GM21529 (cell line): ENCODE data around the gene GRK3.
A peak's percentile ranks its signal among the peaks of the same experiment; 100 is the strongest.
"Not testable (repeated sequence)": the region's sequence is repeated elsewhere in the genome, so short reads cannot be mapped to it uniquely, and the experiment has no call there.

ENCODE experiments used
- ATAC-seq: cut with Tn5 transposase; IDR thresholded peaks from one replicate; pipeline ENCODE4 v1.9.1; 2021; ENCODE audit not compliant: unreplicated experiment

The GRK3 gene

DNA sequence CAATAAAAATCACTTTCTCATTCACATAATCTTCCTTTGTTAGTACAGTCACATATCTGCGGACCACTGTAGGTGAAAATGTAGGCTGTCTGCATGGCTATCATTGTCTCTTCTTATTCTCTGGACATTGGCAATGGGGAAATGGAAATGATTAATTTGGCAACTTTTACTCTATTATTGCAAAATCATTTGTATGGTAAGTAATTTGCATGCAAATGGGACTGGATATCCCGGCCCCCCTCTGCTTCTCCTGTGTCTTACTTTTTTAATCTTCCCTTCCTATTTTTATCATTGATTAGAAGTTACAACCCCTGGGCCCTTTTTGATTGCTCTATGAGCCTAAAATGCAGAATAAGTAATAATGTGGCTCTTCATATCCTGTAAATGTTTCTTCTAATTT lies 6.0 kb downstream of the GRK3 start:
- ATAC-seq = no peak

DNA sequence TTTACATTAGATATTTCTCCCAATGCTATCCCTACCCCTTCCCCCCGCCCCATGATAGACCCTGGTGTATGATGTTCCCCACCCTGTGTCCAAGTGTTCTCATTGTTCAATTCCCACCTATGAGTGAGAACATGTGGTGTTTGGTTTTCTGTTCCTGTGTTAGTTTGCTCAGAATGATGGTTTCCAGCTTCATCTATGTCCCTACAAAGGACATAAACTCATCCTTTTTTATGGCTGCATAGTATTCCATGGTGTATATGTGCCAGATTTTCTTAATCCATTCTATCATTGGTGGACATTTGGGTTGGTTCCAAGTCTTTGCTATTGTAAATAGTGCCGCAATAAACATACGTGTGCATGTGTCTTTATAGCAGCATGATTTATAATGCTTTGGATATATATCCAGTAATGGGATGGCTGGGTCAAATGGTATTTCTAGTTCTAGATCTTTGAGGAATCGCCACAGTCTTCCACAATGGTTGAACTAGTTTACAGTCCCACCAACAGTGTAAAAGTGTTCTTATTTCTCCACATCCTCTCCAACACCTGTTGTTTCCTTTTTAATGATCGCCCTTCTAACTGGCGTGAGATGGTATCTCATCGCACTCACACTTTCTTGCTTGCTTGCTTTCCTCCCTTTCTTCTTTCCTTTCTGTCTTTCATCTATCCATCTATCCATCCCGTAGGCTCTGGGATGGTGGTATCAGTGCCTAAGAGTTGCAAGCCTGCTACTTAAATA lies 7.7 kb downstream of the GRK3 start:
- ATAC-seq = not testable (repeated sequence)

DNA sequence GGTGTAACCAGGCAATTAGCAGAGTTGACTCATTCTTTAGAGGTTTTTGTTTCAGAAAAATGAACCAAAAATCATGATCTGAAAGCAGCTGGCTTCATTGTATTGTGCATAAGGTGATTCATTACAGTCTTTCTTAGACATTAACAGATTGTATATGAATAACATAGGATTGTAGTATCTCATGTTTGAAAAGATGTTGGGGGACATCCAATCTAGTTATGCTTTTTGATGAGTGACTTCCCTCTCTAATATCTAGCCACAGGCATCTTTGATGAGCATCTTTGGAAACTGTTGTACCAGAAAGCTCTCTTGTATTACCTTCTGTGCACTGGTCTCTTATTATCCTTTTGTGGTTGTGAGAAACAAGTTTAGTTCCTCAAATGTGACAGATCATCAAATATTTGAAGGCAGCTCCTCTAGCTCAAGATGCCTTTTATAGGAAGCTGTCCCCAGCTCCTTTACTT lies 8.3 kb downstream of the GRK3 start:
- peak; percentile 54 for ATAC-seq

DNA sequence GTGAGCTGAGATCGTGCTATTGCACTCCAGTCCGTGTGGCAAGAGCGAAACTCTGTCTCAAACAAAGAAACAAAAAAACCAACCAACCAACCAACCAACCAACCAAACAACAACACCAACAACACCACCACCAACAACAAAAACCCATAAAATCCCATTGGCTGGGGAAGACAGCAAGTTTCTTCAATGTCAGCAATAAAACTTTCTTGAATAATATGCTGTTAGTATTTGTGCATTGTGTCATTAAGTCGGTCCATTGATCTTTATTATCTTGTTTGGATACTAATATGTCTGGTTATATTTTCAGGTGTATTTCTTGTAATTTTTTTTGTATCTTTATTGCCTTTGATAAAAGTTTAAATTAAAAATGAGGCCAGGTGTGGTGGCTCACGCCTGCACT lies 9.4 kb downstream of the GRK3 start:
- ATAC-seq = no peak

DNA sequence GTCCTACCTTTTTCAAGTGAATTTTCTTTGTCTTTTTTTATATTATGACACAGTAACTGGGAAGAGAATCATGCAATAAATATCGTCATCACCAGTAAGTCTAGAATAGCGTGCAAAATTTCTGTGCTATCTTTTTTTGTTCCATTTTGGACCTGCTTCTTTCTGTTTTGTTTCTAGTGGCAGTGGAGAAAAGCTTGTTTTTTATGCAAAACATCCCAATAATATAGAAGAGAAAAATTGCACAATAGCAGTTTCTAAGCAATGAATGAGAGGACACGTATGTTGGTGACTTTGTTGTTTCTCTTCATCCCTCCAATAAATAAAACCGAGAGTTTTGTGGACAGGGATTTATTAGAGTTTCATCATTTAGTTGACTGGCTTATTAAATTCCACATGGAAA lies 10.3 kb downstream of the GRK3 start:
- ATAC-seq = no peak

DNA sequence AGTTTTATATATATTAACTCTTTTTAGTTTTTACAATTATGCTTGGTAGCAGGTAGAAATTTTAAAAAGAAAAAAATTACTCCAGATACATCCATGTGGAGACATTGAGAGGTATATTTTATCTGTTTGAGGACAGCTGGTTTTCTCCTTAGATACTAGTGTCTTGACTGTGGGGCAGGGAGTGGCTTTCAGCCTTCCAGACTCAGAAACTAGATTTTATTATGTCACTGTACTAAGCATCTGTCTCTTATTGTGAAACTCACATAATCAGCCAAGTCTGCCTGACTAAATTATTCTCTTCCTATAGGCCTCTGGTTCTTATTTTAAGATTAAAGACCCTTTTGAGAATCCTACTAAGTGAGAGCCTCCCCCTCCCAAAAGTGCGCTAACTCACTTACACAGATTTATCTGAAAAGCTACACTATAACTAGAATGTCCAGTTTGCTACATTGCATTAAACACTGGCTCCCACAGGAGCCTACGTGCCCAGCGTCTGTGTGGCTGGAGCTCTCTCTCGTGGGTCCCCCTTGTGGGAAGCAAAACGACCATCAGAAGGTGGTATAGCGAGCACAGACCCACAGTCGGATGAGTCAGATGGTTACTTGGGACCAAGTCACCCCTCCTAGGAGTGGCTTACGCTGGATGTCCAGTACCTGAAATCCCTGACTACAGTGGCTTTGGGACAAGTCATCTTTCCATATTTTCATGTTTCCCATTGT lies 11.4 kb downstream of the GRK3 start:
- not testable (repeated sequence) for ATAC-seq

DNA sequence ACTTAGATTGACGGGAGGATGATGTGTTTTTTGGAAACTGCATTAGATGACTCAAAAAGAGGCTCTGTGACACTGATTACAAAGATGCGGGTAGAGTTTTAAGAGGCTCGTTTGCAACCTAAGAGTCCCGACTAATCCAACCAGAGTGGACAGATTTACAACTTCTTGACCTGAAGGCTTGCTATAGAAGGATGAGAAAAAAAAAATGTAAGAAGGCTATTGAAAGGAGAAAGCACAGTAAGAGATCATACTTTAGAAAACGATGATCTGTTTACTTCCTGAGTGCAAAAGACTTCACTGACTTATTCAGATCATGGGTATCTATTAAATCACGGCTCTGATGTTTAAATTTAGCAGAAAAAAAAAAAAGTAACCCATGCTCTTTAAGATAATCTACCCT lies 17.0 kb downstream of the GRK3 start:
- not testable (repeated sequence) for ATAC-seq

DNA sequence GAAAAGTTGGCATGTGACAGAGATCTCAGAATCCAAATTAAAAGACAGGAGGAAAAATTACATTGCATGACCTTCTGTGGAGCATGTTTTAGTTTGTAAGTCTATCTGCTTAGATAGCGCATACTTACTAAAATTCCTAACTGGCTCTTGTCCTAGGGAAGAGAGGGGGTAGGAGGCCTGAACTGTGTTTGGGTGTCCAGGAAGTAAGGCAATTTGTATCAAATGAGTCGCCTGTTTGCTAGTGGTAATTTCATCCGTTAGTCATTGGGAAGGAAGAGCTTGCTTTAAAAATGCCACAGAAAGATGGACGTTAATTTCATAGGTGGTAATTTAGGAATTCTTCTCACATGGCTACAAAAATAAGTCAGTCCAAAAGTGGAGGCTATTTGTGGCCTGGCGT lies 18.5 kb downstream of the GRK3 start:
- ATAC-seq = no peak

DNA sequence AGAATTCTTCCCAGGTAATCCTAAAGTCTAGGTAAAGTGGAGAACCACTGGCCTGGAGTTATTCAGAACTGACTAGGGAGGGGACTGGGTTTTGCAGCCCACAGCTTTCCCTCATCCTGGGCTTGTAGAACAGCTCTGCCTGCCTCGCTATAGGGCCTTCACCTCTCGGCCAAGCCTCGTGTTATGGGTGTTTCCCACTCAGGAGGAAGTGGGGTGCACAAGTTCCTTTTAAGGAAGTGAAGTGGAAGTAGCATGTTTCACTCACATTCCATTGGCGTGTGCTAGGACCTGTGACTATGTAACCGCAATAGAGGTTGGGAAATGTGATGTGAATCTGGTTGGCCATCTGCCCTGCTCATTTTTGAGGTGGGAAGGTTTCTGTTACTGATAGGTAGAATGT lies 20.5 kb downstream of the GRK3 start:
- ATAC-seq = not testable (repeated sequence)

DNA sequence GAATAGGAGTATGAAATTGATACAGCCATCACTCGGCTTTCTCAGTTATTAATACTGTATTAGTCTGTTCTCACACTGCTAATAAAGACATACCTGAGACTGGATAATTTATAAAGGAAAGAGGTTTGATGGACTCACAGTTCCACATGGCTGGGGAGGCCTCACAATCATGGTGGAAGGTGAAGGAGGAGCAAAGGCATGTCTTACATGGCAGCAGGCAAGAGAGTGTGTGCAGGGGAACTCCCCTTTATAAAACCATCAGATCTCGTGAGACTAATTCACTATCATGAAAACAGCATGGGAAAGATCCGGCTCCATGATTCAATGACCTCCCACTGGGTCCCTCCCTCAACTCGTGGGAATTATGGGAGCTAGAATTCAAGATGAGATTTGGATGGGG lies 25.2 kb downstream of the GRK3 start:
- ATAC-seq = not testable (repeated sequence)

DNA sequence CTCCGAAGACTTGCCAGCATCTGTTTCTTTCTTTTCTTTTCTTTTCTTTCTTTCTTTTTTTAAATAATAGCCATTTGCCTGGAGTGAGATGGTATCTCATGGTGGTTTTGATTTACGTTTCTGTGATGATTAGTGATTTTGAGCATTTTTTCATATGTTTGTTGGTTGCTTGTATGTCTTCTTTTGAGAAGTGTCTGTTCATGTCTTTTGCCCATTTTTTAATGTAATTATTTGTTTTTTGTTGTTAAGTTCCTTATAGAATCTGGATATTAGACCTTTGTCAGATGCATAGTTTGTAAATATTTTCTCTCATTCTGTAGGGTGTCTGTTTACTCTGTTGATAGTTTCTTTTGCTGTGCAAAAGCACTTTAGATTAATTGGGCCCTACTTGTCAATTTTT lies 28.8 kb downstream of the GRK3 start:
- ATAC-seq = not testable (repeated sequence)

DNA sequence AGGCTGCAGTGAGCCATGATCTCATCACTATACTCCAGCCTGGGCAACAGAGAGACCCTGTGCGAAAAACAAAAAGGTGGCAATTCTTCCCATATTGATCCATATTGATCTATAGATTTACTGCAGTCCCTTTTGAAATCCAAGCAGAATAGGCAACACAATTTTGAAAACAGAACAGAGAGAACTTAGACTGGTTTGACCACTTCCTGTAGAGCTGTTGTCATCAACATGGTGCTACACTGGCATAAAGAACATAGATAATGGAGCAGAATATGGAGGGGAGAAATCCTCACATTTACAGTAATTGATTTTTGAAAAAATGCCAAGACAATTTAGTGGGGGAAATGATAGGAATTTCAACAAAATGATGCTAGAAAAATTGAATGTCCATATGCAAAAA lies 34.1 kb downstream of the GRK3 start:
- ATAC-seq = no peak

DNA sequence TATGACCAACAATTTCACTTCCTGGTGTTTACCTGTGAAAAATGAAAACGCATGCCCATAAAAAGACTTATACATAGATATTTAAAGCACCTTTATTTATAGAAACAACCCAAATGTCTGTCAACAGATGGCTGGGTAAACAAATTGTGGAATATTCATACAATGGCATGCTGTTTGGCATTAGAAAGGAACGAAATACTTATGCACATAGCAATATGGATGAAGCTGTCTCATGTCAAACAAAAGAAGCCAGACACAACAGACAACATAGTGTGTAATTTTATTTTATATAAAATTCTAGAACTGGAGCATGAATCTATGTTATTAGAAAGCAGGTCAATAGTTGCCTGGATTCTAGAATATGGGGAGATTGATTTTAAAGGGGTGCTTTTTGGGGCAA lies 38.0 kb downstream of the GRK3 start:
- ATAC-seq = no peak

DNA sequence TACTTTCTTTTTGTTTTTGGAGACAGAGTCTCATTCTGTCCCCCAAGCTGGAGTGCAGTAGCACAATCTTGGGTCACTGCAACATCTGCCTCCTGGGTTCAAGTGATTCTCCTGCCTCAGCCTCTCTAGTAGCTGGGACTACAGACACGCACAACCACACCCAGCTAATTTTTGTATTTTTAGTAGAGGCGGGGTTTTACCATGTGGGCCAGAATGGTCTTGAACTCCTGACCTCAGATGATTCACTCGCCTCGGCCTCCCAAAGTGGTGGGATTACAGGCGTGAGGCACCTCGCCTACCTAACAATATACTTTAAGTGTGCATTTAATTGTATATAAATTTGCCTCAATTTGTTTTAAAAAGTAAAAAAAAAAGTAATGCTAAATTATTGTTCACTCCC lies 38.4 kb downstream of the GRK3 start:
- ATAC-seq = no peak

DNA sequence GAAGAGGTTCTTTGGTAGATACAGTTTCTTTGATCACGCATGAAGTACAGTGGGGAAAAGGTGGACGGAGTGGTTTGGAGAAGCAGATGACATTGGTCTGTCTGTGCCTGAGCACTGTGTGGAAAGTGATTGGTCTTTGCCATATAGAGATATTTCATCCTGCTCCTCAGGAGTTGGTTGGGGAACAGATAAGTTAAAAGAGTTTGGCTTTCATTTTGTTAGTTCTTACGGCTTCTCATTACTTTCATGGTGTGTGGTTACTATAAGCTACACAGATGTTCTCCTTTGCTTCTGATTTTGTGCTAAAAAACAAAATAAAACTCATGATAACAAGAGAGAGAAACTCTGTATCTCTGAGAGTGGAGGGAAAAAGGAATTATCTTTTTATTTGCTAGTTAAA lies 40.7 kb downstream of the GRK3 start:
- ATAC-seq = not testable (repeated sequence)

DNA sequence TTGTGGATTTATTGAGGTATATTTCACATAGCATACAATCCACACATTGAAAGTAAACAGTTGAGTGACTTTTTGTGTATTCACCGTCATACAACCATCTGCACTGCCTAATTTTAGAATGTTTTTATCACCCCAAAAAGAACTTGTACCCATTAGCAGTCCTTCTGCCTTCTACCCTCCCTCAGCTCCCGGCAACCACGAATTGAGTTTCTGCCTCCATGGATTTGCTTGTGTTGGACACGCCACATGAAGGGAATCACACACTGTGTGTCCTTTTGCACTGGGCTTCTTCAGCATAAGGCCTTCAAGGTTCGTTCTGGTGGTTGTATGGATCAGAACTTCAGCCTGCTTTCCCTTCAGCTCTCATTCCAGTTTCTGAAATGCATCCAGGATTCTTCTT lies 41.1 kb downstream of the GRK3 start:
- ATAC-seq = not testable (repeated sequence)

DNA sequence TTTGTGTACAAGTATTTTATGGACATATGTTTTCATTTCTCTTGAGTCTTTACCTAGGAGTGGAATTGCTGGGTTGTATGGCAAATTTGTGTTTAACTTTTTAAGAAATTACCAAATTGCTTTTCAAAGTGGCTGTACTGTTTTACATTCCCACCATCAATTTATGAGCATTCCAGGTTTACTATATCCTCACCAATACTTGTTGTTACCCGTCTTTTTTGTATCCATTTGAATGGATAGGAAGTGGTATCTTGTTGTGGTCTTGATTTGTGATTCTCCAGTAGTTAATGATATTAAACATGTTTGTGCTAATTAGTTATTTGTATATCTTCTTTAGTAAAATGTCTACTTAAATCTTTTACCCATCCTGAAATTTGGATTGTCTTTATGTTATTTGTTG lies 46.8 kb downstream of the GRK3 start:
- ATAC-seq = not testable (repeated sequence)

DNA sequence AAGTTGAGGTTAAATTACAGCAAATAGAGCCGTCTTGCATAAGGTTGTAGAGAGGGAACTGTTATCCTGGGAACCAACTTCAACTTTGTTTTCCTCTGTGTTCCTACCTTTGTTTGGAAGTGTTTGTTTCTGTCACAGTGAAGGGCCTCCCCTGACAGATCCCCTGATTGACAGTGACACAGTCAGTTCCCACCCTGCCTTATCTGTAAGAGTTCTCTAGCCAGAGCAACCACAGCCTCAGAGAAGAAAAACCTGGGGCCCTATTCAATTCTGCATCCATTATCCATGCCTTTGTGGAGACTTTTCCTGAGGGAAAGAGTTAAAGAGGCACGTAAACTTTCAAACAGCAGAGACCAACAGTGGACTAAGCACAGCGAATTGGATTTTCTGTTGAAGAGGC lies 48.7 kb downstream of the GRK3 start:
- not testable (repeated sequence) for ATAC-seq

DNA sequence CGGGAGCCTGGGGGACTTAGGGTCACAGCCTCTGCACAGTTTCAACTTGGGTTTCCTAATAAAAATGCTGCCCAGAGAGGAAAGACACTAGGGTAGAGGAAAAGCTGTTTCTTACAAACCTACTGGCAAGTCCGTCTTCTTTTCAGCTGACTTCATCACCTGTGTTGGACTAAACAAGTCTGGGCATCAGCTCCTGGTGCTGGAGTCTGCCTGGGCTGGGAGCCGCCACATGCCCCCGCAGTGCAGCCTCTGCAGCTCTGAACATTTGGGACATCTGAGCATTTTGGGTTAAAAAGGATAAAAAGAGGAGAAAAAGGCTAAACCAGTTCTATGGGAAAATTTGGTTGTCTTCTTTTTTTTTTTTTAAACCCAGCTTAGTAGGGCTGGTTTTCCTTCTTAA lies 49.1 kb downstream of the GRK3 start:
- not testable (repeated sequence) for ATAC-seq

DNA sequence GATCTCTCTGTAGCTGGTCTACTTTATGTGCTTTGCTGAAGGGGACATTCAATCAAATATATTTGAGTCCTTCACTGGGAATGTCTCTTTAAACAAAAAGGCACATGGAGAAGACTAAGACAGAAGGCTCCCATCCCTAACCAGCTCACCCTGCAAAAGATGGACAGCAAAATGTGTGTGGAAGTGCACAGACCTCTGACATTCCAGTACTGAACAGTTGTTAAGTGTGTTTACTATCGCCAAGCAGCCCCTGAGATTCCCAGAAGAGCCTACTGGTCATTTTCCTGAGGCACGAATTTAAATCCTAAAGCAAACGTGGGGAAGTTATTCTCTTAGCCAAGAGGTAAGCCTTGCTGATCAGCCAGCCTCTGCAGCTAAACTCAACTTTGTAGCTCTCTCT lies 50.3 kb downstream of the GRK3 start:
- not testable (repeated sequence) for ATAC-seq

DNA sequence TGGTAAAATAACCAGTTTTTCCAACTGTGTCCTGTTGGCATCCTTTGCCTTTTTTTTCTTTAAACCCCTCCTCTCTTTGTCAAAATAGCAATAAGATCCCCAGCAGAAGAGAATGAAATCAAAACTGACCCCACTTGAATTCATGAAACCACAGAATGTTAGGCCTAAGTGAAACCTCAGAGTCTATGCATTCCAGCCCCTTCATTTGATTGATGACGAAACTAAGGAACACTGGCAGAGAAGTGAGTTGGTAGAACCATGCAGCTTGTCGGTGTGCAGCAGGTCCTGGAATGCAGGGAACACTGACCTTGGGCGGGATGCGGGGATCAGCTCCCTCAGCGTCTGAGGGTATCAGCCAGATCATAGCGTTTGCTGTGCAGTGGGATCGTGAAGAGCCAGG lies 57.5 kb downstream of the GRK3 start:
- ATAC-seq = no peak

DNA sequence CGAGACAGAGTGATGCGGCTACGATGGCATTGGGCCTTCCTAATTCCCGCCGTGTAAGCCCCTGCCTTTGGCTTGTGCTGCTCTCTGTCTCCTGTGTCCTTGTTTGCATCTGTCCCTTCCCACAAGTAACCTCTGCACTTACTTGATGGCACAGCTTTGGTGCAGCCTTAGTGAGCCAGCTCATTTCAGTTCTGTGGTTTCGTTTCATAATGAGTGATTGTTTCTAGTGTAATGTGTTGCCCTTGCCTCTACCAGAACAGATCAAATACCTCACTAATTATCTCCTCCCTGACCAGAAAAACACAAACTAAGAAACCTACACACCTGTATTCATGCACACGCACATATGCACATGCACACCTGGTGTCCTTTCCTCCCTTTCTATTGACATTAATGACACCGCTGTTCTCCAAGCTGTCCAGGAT lies 58.8 kb downstream of the GRK3 start:
- ATAC-seq = peak; percentile 88
